HG03103 (cell line): ENCODE results near the gene TRAPPC11.
"Not testable (repeated sequence)": the region's sequence is repeated elsewhere in the genome, so short reads cannot be mapped to it uniquely, and the experiment has no call there.

Experiments used
- ATAC-seq: cut with Tn5 transposase; IDR thresholded peaks from one replicate; pipeline ENCODE4 v1.9.1; 2021; ENCODE audit warnings: low read depth; ENCODE audit not compliant: unreplicated experiment

TRAPPC11 gene

DNA sequence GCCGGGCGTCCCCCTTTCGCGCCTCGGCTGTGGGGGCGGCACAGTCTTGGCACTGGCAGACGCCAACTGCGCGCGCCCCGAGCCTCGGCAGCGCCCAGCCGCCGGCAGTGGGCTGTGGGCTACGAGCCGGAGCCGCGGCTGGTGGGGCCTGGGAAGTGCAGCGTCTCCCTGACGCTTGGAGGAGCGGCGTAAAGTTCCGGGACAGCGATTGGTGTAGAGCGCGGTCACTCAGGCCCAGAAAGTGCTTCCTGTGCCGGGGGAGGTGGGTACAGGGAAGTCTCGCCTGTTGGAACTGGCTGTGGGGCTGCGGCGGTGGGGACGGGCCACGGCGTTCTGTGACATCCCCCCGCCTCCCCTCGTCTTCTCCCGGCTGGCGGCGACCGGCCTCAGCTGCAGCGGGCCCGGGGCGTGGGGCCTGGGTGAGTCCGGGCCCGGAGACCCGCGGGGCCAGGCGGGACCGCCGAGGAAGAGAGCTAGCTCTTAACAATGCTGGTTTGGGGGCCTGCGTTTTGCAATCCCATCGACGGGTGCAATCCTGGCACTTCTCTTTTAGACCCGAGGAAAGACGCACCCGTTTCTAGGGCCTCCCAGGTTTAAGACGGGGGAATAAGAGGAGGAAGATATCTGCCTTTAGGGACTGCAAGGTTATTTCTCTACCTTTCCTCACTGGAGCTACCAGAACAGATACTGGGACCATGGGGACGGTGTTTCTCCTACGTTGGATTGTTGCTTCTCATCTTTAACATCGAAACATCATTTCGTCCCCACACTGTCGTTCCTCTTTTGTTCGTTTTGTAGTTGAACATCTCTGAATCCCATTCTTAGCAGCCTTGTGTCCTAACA, at the start of gene TRAPPC11, which contains the start of gene RWDD4:
TSS of gene TRAPPC11 (plus strand) at position 265 of the 843 bp plus-strand sequence. CDS start 4,575 bp downstream, outside the sequence.
TSS of gene RWDD4 (minus strand) at position 157 of the 843 bp plus-strand sequence. CDS start 233 bp downstream, outside the sequence.
- ATAC-seq, result peak; percentile 99

DNA sequence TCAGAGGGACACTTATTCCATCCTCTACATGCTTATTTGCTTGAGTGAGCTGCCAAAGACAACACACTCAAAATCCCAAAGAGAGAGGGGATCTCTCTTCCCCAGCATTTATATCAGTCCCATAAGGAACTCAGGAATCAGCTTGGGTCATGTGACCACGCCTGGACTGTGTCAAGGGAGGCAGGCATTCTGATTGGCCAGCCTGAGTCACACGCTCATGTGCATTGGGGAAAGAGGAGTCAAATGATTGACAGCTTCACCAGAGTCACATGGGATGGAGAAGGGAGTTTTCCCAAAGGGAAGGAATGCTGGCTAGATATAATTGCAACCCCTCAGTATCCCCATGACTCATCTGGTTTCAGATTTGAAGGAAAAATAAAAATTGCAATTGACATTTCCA, 49.1 kb upstream of the TRAPPC11 start:
- ATAC-seq, result no peak

DNA sequence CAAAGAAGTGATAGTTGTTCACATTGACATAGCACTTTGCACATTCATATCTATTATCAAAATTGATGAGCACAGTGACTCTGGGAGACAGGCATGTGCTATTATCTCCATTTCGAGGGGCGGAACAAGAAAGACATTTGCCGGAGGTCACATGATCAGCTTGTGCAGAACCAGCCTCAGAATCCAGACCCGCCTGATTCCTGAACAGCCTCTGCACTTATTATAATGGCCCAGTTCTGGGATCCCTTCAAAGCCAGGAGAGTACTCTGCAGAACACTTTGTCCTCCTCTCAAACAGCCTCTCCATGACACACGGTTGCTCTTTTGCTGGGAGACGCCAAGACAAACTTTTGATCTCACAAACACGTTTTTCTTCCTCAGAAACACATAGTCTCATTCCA, 48.5 kb upstream of the TRAPPC11 start:
- no peak for ATAC-seq

DNA sequence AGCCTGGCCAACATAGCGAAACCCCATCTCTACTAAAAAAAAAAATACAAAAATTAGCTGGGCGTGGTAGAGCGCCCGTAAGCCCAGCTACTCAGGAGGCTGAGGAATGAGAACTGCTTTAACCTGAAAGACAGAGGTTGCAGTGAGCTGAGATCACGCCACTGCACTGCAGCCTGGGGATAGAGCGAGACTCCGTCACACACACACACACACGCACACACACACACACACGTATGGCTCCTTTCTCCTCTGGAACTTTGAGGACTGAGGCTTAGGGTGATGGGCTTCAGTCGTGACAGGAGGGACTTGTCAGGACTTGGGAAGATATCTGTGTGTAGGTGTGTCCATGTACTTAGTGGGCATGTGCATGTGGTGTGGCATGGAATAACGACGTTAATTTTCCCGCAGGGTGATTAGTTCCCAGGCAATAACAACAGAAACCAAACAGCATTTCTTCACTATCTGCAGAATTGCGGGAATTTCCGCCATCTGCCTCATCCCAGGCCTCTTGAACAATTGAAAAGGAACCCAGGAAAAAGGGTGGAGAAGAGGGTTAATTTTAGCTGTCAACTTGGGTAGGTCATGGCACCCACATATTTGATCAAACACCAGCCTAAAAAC, 47.8 kb upstream of the TRAPPC11 start:
- no peak for ATAC-seq

DNA sequence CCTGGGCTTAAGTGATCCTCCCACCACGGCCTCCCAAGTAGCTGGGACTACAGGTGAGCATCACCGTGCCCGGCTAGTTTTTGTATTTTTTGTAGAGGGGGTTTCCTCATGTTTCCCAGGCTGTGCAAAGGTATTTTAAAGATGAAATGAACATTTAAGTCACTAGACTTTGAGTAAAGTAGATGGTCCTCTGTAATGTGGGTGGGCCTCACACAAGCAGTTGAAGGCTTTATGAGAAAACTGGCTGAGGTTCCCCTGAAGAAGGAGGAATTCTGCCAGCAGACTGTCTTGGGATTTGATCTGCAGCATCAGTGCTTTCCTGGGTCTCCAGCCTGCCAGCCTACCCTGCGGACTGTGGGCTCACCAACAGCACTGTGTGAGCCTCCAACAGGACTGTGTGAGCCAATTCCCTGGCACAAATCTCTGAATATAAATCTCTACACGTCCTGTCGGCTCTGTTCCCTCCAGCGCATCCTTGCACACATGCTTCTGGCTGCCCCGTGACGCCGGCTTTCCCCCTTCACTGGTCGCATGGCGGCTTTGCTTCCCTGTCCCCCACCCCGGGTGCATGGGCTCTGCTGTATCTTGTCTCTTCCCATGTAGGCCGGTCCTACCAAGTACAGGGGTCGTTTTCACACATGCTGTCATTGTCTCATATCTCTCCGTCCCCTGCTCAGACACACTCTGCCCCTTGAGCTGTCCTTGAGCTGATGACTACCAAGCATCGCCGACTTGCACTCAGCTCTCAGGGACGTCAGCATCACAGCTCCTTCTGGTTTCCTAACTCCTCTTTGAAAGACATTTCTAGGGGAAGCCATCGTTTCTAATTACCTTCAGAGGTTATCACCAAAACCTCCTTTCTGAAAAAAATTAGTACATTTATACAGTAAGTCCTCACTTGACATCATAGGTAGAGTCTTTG, 46.5 kb upstream of the TRAPPC11 start:
- no peak for ATAC-seq

DNA sequence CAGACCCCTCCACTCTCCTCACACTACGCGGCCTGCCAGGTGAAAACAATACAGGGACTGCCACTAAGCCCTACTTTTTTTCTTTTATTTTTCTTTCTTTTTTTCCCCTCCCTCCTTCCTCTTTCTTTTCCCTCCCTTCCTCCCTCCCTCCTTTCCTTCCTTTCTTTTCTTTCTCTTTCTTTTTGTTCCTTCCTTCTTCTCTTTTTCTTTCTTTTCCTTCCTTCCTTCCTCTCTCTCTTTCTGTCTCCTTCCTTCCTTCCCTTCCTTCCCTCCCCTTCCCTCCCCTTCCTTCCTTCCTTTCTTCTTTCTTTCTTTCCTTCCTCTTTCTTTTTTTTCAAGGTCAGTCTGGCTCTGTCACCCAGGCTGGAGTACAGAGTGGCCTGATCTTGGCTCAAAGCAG, 42.0 kb upstream of the TRAPPC11 start:
- ATAC-seq, result no peak

DNA sequence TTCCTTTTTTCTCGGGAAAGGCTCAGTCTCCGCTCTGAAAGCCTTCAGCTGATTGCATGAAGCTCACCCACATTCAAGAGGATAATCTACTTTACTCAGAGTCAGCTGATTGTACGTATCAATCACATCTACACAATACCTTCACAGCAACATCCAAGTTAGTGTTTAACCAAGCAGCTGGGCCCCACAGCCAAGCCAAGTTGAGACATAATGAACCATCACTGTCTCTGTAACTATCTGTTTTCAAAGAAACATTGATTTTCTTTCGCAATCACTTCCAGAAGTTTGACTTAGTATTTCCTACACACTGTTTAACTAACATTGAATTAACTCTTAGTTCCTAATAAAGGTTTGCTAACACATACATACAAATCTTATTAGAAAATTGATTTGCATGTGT, 40.4 kb upstream of the TRAPPC11 start:
- no peak for ATAC-seq

DNA sequence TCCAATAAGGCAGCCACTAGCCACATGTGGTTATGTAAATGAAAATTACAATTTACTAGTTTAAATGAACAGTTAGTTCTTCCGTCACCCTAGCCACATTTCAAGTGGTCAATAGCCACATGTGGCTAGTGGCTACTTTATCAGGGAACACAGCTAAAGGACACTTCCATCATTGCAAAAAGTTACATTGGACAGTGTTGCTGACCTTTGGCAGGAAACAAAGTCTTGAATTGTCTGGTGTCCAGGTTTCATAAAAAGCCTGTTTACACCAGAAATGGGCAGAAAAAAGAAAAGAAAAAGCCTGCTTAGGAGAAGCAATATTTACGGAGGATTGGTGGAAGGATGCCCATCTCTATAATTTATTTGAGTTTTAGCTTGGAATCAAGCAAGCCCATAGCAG, 38.7 kb upstream of the TRAPPC11 start:
- ATAC-seq, result no peak

DNA sequence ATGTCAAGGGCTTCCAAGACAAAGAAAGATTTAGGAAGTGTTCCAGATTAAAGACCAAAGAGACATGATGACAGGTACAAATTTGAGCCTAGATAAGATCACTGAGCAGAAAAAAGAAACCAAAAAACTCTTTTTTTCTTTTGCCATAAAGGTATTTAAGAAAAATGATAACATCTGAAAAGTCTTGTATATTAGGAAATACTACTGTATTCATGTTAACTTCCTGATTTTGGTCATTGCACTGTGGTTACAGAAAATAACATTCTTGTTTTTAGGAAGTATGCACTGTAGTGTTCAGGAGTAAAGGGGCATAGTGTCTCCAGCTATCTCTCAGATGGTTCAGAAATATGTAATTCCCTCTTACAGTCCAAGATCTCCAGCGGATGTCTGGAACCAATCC, 37.2 kb upstream of the TRAPPC11 start:
- ATAC-seq, result no peak

DNA sequence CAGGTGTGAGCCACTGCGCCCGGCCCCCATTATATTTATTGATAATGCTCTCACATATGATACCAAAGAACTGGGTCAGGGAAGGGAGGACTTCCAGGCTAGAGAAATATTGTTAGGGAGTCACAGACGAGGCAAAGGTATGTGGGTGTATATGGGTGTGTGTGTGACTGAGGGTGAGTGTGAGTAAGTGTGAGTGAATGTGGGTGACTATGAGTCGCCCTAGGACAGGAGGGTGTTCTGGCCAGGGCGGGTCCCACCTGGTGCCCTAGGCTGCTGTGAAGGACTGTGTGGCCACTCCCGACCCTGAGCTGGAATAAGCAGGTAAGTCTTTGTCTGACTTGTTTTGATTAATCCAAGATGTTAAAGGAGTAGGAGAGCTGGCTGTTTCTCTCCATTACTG, 34.5 kb upstream of the TRAPPC11 start:
- no peak for ATAC-seq

DNA sequence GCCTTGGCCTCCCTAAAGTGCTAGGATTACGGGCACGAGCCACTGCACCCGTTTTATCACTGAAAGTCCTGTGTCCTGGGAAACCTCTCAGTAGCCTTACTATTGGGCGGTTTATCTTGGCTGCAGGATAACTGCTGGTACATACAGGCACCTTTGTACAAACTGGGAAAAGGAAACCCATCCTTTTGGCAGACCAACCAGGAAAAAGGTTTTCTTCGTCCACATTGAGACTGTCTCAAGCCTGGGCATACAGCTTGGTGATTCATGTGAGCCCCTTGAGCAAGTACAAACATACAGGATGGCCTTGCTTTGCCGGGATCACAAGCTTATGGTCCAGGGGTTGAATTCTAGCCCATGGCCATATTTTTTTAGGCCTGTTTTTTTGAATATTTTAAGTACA, 32.9 kb upstream of the TRAPPC11 start:
- ATAC-seq, result no peak

DNA sequence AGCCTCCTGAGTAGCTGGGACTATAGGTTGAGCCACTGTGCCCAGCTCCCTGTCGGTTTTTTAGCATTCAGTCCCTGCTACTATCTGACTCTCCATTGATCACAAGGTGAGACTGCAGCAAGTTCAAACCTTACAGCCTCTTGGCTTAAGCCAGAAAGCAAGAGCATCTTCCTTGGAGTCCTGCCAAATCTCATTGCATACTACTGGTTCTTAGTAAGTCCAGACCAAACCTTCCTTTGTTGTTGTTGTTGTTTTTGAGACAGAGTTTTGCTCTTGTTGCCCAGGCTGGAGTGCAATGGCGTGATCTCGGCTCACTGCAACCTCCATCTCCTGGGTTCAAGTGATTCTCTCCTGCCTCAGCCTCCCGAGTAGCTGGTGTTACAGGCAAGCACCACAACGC, 31.8 kb upstream of the TRAPPC11 start:
- not testable (repeated sequence) for ATAC-seq

DNA sequence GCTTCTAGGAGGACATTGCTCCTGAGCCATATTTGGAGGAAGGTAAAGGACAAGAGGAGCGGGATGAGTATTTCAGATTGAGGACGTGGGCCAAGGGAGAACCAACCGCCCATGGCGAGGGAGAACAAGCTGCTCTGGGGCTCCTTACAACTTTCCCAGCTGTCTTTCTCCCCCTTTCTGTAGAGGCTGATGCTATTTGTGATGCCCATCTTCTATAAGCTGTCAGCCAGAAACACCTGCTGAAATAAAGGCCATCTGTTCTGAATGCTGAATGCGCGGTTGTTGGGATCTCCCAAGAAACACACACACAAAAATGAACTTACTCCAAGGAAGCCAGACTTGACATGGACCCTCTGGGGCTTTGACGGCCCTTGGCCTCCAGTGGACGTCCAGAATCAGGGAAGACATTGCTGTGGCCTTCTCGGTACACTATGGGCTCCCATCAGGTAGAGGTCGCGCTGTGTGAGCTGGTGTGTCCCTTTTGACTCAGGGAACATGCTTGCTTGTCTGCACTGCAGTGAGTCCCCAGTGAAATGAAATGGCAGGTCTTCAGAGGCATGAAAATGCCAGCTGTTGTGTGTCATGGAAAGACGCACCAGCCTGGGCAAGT, 31.0 kb upstream of the TRAPPC11 start:
- ATAC-seq, result no peak

DNA sequence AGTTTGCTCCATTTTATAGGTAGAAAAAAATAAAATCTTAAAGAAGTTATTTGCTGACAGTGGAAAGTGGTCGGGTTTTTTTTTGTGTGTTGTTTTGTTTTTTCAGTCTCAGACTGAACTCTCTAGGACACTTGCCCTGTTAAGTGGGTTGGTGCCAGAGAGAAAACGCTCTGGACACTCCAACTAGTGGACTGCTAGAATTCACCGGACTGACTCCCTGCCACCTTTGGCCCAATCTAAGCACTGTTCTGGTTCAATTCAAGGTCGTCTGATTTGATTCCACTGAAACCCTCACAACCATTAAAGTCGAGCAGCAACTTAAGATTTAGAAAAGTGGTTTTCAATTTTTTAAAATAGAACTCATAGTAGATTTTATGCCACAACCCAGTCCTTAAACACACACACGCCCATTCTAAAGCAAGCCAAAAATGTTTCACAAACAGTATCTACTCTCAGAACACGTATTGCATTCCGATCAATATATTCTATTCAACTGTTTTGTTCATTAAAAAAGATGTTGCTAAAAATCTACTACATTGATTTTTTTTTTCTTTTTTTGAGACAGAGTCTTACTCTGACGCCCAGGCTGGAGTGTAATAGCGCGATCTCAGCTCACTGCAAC, 27.4 kb upstream of the TRAPPC11 start:
- ATAC-seq, result no peak

DNA sequence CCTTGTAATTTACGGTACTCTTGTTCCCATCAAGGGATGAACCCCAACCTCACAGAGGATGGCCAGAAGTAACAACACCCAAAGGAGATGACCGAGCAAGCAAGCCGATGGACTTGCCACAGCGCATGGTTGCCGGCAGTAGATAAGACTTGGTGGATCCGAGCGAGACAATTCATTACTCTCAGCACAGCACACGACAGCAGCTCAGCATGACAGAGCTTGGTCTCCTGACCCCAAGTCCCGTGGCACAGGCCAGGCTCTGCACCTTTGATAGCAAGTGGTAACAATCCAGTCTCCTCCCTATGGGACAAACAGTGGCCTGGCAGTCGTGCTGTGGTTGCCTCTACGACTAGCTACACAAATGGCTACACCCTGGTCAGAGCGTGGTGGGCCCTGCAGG, 26.4 kb upstream of the TRAPPC11 start:
- ATAC-seq, result no peak

DNA sequence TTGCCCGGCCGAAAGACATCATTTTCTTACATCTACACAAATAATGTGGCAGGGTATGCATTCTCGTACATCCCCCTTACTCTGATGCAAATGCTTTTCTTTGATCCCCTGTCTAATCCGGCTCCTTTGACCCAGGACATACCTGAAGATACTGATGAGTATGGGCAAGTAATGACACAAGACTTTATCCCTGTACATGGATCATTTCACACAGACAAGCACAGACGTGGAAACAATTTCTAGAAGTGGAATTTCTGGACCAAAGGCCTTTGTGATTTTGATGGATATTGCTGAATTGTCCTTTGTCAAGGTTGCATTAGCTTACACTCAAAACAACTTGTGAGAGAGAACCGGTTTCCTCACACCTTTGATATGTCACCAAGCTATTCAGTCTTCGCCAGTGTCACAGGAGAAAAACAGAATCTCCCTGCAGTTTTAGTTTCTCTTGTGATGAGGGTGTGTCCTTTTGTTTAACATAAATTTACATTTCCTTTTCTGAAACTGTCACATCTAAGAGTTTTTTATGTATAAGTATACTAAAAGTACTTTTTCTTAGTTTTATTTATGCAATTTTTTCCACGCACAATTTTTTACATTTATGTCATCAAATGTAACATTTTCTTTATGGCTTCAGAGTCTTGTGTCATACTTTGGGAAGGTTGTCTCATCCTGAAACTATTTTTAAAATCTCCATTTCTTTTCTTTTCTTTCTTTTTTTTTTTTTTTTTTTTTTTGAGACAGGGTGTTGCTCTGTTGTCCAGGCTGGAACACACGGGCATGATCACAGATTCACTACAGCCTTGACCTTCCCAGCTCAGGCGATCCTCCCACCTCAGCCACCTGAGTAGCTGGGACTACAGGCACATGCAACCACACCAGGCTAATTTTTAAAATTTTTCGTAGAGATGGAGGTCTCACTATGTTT, 25.4 kb upstream of the TRAPPC11 start:
- ATAC-seq, result no peak

DNA sequence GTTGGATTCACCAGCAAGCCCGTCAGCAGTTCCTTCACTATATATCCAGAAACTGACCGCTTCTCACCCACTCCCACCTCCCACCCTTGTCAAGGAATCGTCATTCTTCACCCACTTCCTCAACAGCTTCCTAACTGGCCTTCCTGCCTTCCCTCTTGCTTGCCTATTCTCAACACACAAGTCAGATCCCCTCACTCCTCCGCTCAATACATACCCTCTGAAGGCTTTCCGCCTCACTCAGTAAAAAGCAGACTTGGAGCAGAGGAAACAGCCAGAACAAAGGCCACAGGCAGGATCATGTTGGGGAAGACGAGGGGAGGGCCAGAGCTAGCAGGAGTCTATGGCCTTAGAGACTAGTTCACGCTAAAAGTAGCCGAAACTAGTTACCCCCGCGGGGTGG, 23.8 kb upstream of the TRAPPC11 start:
- no peak for ATAC-seq

DNA sequence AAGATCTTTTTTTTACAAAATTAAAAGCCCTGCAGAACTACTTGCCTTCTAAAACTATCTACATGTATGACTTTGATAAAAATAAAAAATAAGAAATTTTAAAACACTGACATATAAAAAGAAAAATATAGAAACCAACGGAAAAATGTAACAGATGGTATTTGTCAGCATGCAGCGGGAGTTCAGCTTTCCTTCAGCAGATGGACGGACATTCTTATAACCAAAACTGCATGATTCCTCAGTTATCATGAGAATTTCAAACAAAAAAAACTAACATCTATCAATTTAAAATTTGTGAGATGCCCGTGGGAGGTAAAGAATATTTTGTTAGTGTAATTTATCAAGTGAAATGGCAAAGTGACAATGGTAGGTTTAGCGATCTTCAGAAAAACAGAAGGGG, 23.4 kb upstream of the TRAPPC11 start:
- ATAC-seq, result no peak

DNA sequence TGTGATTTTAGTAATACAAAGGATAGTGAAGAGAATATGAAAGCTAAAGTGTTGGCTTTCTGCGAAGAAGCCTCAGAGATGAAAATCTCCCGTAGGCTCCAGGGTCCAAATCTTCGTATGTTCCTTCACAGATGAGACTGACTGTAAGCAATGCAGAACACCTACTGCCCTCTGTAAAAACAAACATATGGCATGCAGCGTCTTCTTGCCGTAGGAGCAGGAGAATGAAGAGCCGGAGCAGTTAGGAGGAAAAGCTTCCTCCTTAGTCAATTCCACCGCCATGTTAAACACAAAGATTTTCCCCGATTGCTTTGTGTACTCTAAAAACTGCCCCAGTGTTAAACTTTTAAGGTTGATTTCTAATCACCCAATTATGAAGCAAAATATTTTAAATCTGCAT, 22.6 kb upstream of the TRAPPC11 start:
- no peak for ATAC-seq
